ENCODE results near the gene SPTLC2.
A peak's percentile ranks its signal among the peaks of the same experiment; 100 is the strongest.

Gene SPTLC2

GRCh38 chr14:77623201-77623600, 6.8 kb upstream of the SPTLC2 start:
- TF ChIP-seq NFIC (IDR thresholded peaks at IDR 0.05) (no peak), TAF1 (IDR thresholded peaks at IDR 0.05; ENCODE audit: low read depth) (no peak)

- peak; percentile 89 for TF ChIP-seq CEBPB (IDR thresholded peaks at IDR 0.05)
- TF ChIP-seq NFIC (IDR thresholded peaks at IDR 0.05) = no peak
Observed at GRCh38 chr14:77622366-77622961, 6.0 kb upstream of the SPTLC2 start.

GRCh38 chr14:77620222-77620870, 3.9 kb upstream of the SPTLC2 start:
- TF ChIP-seq CEBPB (IDR thresholded peaks at IDR 0.05) (no peak), TCF12 (IDR thresholded peaks at IDR 0.05; ENCODE audit: low read depth) (no peak), TAF1 (IDR thresholded peaks at IDR 0.05; ENCODE audit: low read depth) (no peak), CREB1 (IDR thresholded peaks at IDR 0.05; ENCODE audit: low read depth) (no peak), YY1 (IDR thresholded peaks at IDR 0.05; ENCODE audit: low read depth) (no peak), ZBTB7A (IDR thresholded peaks at IDR 0.05; ENCODE audit: low read depth) (no peak), RAD21 (IDR thresholded peaks at IDR 0.05; ENCODE audit: low read depth) (no peak), EP300 (IDR thresholded peaks at IDR 0.05; ENCODE audit: borderline replicate concordance) (no peak), USF1 (IDR thresholded peaks at IDR 0.05) (no peak), TEAD4 (IDR thresholded peaks at IDR 0.05) (no peak), FOXM1 (IDR thresholded peaks at IDR 0.05; ENCODE audit: borderline replicate concordance, low read depth) (no peak), EGR1 (IDR thresholded peaks at IDR 0.05) (no peak)

DNA sequence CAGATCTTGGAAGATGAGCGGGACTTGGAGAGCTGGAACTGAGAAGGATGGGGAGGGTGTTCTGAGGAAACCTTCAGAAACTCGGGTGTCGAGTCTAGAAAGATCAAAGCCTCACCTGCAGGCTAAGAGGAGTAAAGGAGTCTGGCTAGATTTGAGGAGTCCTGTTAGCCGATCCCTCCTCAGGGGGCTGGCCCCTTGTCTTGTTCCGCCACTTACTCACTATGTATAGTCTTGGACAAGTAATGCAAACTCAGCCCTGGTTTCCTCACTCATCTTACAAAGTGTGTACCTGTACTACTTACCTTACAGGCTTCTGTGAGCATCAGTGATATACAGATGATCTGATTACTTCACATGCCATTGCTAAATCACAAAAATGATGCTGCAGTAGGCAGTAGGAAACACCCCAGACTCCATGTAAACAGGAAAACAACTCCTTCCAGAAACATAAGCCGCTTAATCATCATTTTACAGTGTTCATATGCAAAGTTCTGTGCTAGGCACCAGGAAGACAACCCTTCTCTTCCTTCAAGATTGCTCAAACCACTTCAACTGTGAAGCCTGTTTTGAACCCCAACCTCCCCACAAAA, 2.0 kb upstream of the SPTLC2 start:
- TF ChIP-seq TAF1 (IDR thresholded peaks at IDR 0.05; ENCODE audit: low read depth) (no peak), TEAD4 (IDR thresholded peaks at IDR 0.05) (no peak), EGR1 (IDR thresholded peaks at IDR 0.05) (no peak), ZBTB7A (IDR thresholded peaks at IDR 0.05; ENCODE audit: low read depth) (no peak), FOXM1 (IDR thresholded peaks at IDR 0.05; ENCODE audit: borderline replicate concordance, low read depth) (no peak), REST (IDR thresholded peaks at IDR 0.05; ENCODE audit: low read depth) (no peak)

DNA sequence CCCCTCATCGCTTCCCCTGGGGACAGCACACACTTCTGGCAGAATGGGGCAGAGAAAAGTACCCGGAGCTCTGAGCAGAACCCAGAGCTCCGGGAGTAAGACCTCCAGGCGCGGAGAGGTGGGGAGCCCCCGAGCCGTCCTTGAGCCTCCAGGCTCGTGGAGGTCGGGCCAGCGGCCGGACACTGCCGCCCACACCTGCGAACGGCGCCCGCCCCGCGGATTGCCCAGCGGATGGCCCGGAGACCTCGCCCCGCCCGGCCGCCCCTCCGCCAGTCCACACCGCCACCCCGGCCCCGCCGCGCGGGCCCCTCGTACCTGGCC, 344 bp downstream of the SPTLC2 start:
- no peak for TF ChIP-seq TAF1 (IDR thresholded peaks at IDR 0.05; ENCODE audit: low read depth)
- no peak for TF ChIP-seq TCF12 (IDR thresholded peaks at IDR 0.05; ENCODE audit: low read depth)
- TF ChIP-seq EGR1 (IDR thresholded peaks at IDR 0.05) = no peak
- no peak for TF ChIP-seq FOXM1 (IDR thresholded peaks at IDR 0.05; ENCODE audit: borderline replicate concordance, low read depth)
- TF ChIP-seq TEAD4 (IDR thresholded peaks at IDR 0.05) = no peak
- no peak for TF ChIP-seq RAD21 (IDR thresholded peaks at IDR 0.05; ENCODE audit: low read depth)
- no peak for TF ChIP-seq NFIC (IDR thresholded peaks at IDR 0.05)
- no peak; the same call in 1 of the 2 replicates for TF ChIP-seq ZBTB7A (IDR thresholded peaks at IDR 0.05; ENCODE audit: low read depth)
- TF ChIP-seq YY1 (IDR thresholded peaks at IDR 0.05; ENCODE audit: low read depth) = no peak
- no peak for TF ChIP-seq REST (IDR thresholded peaks at IDR 0.05; ENCODE audit: low read depth)
- no peak for TF ChIP-seq EP300 (IDR thresholded peaks at IDR 0.05; ENCODE audit: borderline replicate concordance)
- no peak for TF ChIP-seq USF1 (IDR thresholded peaks at IDR 0.05)
- no peak for TF ChIP-seq CEBPB (IDR thresholded peaks at IDR 0.05)
- TF ChIP-seq, protein P1, sequence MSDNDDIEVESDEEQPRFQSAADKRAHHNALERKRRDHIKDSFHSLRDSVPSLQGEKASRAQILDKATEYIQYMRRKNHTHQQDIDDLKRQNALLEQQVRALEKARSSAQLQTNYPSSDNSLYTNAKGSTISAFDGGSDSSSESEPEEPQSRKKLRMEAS (IDR thresholded peaks at IDR 0.05) = no peak

- TF ChIP-seq CREB1 (IDR thresholded peaks at IDR 0.05; ENCODE audit: low read depth) = no peak
- TF ChIP-seq TAF1 (IDR thresholded peaks at IDR 0.05; ENCODE audit: low read depth) = no peak
- TF ChIP-seq CEBPB (IDR thresholded peaks at IDR 0.05) = no peak
- no peak for TF ChIP-seq EGR1 (IDR thresholded peaks at IDR 0.05)
- no peak for TF ChIP-seq TEAD4 (IDR thresholded peaks at IDR 0.05)
- no peak for TF ChIP-seq USF1 (IDR thresholded peaks at IDR 0.05)
Observed at GRCh38 chr14:77615361-77616132, 890 bp downstream of the SPTLC2 start.
